A549 (cell line): ENCODE results near the gene PDZD2. TPM values are rescaled to one million over a fixed set of nuclear protein-coding genes. Genes with fewer than 3 reads are reported as not detected.
A peak's percentile ranks its signal among the peaks of the same experiment; 100 is the strongest.

Source experiments
- ATAC-seq, 2 experiments: fragments of 200-7000 bp in 1 of 2; fragments of >200 bp in 1 of 2; cut with Nextera tagmentation in 1 of 2; cut with Tn5 transposase in 1 of 2; 3 replicates each; pipeline versions ENCODE4 v1.8.0 to v1.9.1; 2018 to 2020; ENCODE audit warnings: mild to moderate bottlenecking in 1 of 2, moderate library complexity in 1 of 2
- CTCF ChIA-PET: fragments of 300-600 bp; sonication (Branson Sonifier 250); formaldehyde crosslinking; extraction: SDS; loops from one replicate; lab custom pipeline; 2021; ENCODE audit warnings: antibody characterized with exemption, inconsistent platforms; lab: Yijun Ruan, JAX
- POLR2A ChIA-PET: fragments of 350-600 bp; formaldehyde crosslinking; extraction: SDS; loops from one replicate; lab custom pipeline; 2021; ENCODE audit warnings: antibody characterized with exemption, inconsistent platforms; lab: Yijun Ruan, JAX
- DNase-seq, 2 experiments: peaks; one replicate each; pipeline versions ENCODE4 v3.0.0 to v3.0.0-alpha.2; 2011 to 2016; ENCODE audit warnings: low read depth in 1 of 2, low spot score in 1 of 2
- FAIRE-seq: peaks from 2 replicates; lab custom pipeline; 2011; peaks lifted over from hg19 to GRCh38; lab: Jason Lieb, UNC
- H3K27ac ChIP-seq, 2 experiments: fragments of >200 bp; sonication (Bioruptor Twin); formaldehyde crosslinking; 3 replicates each; pipeline ENCODE4 v1.5.1; 2016 to 2017
- H3K4me1 ChIP-seq: fragments of >200 bp; sonication (Bioruptor Twin); formaldehyde crosslinking; 3 replicates; pipeline ENCODE4 v1.6.1; 2016
- H3K4me2 ChIP-seq: fragments of >200 bp; sonication (Bioruptor Twin); formaldehyde crosslinking; 3 replicates; pipeline ENCODE4 v1.6.1; 2016
- H3K4me3 ChIP-seq: fragments of >200 bp; sonication (Bioruptor Twin); formaldehyde crosslinking; 3 replicates; pipeline ENCODE4 v1.5.1; 2016
- H3K9me3 ChIP-seq: fragments of >200 bp; sonication (Bioruptor Twin); formaldehyde crosslinking; 3 replicates; pipeline ENCODE4 v1.6.1; 2016
- ATOH8 ChIP-seq: fragments of 250-450 bp; sonication (Bioruptor Pico); IDR thresholded peaks from 2 replicates; pipeline ENCODE4 v1.5.0; 2020; ENCODE audit warnings: low read depth, mild to moderate bottlenecking, moderate library complexity
- BCL3 ChIP-seq: fragments of >200 bp; sonication (Bioruptor Twin); formaldehyde crosslinking; IDR thresholded peaks from 3 replicates; pipeline ENCODE4 v1.6.1; 2016
- BHLHE40 ChIP-seq: IDR thresholded peaks from 2 replicates; pipeline ENCODE4 v1.6.1; 2012; ENCODE audit warnings: low read depth, low read length, inconsistent platforms
- CBX2 ChIP-seq: fragments of 200-600 bp; sonication (generic); IDR thresholded peaks from 2 replicates; pipeline ENCODE4 v1.6.1; 2016; ENCODE audit warnings: low read depth, mild to moderate bottlenecking, borderline replicate concordance
- CEBPB ChIP-seq, 2 experiments: fragments of >200 bp in 1 of 2; sonication (Bioruptor Twin) in 1 of 2; formaldehyde crosslinking in 1 of 2; IDR thresholded peaks; 2 replicates each; pipeline ENCODE4 v1.6.1; 2012 to 2016
- CHD2 ChIP-seq: fragments of 150-350 bp; IDR thresholded peaks from 2 replicates; pipeline ENCODE4 v1.6.1; 2014; ENCODE audit warnings: low read length; ENCODE audit not compliant: partially characterized antibody
- E2F6 ChIP-seq: IDR thresholded peaks from 2 replicates; pipeline ENCODE4 v1.6.1; 2012; ENCODE audit warnings: low read depth, borderline replicate concordance
- EHF ChIP-seq: fragments of 250-450 bp; sonication (Bioruptor Pico); IDR thresholded peaks from 2 replicates; pipeline ENCODE4 v1.5.0; 2020; ENCODE audit warnings: mild to moderate bottlenecking
- EHMT2 ChIP-seq: fragments of 200-600 bp; sonication (generic); IDR thresholded peaks from 2 replicates; pipeline ENCODE4 v1.6.1; 2016; ENCODE audit warnings: antibody characterized with exemption, low read depth, mild to moderate bottlenecking, moderate library complexity
- ESRRA ChIP-seq: fragments of 150-350 bp; IDR thresholded peaks from 2 replicates; pipeline ENCODE4 v1.6.1; 2014; ENCODE audit warnings: mild to moderate bottlenecking, low read length, borderline replicate concordance
- FOSB ChIP-seq: fragments of 250-450 bp; sonication (Bioruptor Pico); IDR thresholded peaks from 2 replicates; pipeline ENCODE4 v1.5.0; 2020; ENCODE audit warnings: mild to moderate bottlenecking, moderate library complexity
- FOSL2 ChIP-seq, 2 experiments: fragments of 450-650 bp in 1 of 2; fragments of >200 bp in 1 of 2; sonication (Bioruptor Twin) in 1 of 2; formaldehyde crosslinking; IDR thresholded peaks; 2 replicates each; pipeline versions ENCODE4 v1.5.0 to v1.6.1; 2016 to 2020; ENCODE audit warnings: mild to moderate bottlenecking in 1 of 2, moderate library complexity in 1 of 2
- FOXS1 ChIP-seq: fragments of 250-450 bp; sonication (Bioruptor Pico); IDR thresholded peaks from 2 replicates; pipeline ENCODE4 v1.5.0; 2020; ENCODE audit warnings: mild to moderate bottlenecking, moderate library complexity
- GATA3 ChIP-seq: IDR thresholded peaks from 2 replicates; pipeline ENCODE4 v1.6.1; 2012; ENCODE audit warnings: borderline replicate concordance
- HDAC2 ChIP-seq: fragments of 200-600 bp; sonication (generic); IDR thresholded peaks from 2 replicates; pipeline ENCODE4 v1.6.1; 2016
- HEYL ChIP-seq: fragments of 250-450 bp; sonication (Bioruptor Pico); IDR thresholded peaks from 2 replicates; pipeline ENCODE4 v1.8.0; 2021; ENCODE audit warnings: mild to moderate bottlenecking, moderate library complexity
- HOXB13 ChIP-seq: fragments of 250-450 bp; sonication (Bioruptor Pico); IDR thresholded peaks from 2 replicates; pipeline ENCODE4 v1.5.0; 2020; ENCODE audit warnings: low read depth, mild to moderate bottlenecking, moderate library complexity
- HOXB5 ChIP-seq: fragments of 250-450 bp; sonication (Bioruptor Pico); IDR thresholded peaks from 2 replicates; pipeline ENCODE4 v1.5.0; 2020; ENCODE audit warnings: mild to moderate bottlenecking, moderate library complexity
- JUNB ChIP-seq: fragments of >200 bp; sonication (Bioruptor Twin); formaldehyde crosslinking; IDR thresholded peaks from 2 replicates; pipeline ENCODE4 v1.6.1; 2016
- KDM1A ChIP-seq: fragments of 200-600 bp; sonication (generic); IDR thresholded peaks from 2 replicates; pipeline ENCODE4 v1.6.1; 2016; ENCODE audit warnings: low read depth, mild to moderate bottlenecking
- MAZ ChIP-seq: fragments of 150-350 bp; IDR thresholded peaks from 2 replicates; pipeline ENCODE4 v1.6.1; 2014; ENCODE audit warnings: antibody characterized with exemption, low read depth, low read length, borderline replicate concordance
- RAD21 ChIP-seq, 2 experiments: fragments of >200 bp in 1 of 2; sonication (Bioruptor Twin) in 1 of 2; formaldehyde crosslinking in 1 of 2; IDR thresholded peaks in 1 of 2; conservative IDR thresholded peaks in 1 of 2; 2 replicates in 1 of 2; 3 replicates in 1 of 2; pipeline ENCODE4 v1.6.1; 2012 to 2018; ENCODE audit warnings: inconsistent platforms in 1 of 2
- RARB ChIP-seq: fragments of 250-450 bp; sonication (Bioruptor Pico); IDR thresholded peaks from 2 replicates; pipeline ENCODE4 v1.8.0; 2021; ENCODE audit warnings: mild to moderate bottlenecking, moderate library complexity
- RNF2 ChIP-seq: fragments of 200-600 bp; sonication (generic); IDR thresholded peaks from 2 replicates; pipeline ENCODE4 v1.6.1; 2016; ENCODE audit warnings: low read depth, mild to moderate bottlenecking, antibody characterized with exemption, moderate library complexity, borderline replicate concordance
- ZFP36 ChIP-seq: fragments of 450-650 bp; IDR thresholded peaks from 2 replicates; pipeline ENCODE4 v1.6.1; 2014; ENCODE audit warnings: borderline replicate concordance; ENCODE audit not compliant: partially characterized antibody
- WGBS: methylation state at CpG from one replicate; pipeline ENCODE4 v1.1.6; 2017; ENCODE audit errors: missing lambda C conversion rate; 5-methylcytosine and 5-hydroxymethylcytosine counted together
- polyA plus RNA-seq, 4 experiments: library from polyadenylated mRNA; depleted of rRNA in 3 of 4; stranded (reverse); fragments of >200 nt; fragmentation: RNase III in 1 of 4; extraction: RNeasy Plus Mini Kit Qiagen cat#74134 plus additional on column Dnase treatment in 1 of 4; gene quantifications; 2 replicates in 3 of 4; 3 replicates in 1 of 4; pipeline ENCODE4 v1.2.3, GENCODE V29; 2011 to 2017
- TF ChIP-seq, protein P1 (sequence below): IDR thresholded peaks from 2 replicates; pipeline ENCODE4 v1.6.1; 2012
- TF ChIP-seq, protein P2 (sequence below): fragments of >200 bp; sonication (Bioruptor Twin); formaldehyde crosslinking; IDR thresholded peaks from 2 replicates; pipeline ENCODE4 v1.6.1; 2016
- TF ChIP-seq, protein P3 (sequence below): fragments of 450-650 bp; IDR thresholded peaks from 2 replicates; pipeline ENCODE4 v1.6.1; 2014; ENCODE audit warnings: antibody characterized with exemption

PDZD2 gene
- polyA plus RNA-seq, 2 of the 4 experiments (the other 2 are of a cell fraction), result 0.06 to 0.09 TPM

DNA sequence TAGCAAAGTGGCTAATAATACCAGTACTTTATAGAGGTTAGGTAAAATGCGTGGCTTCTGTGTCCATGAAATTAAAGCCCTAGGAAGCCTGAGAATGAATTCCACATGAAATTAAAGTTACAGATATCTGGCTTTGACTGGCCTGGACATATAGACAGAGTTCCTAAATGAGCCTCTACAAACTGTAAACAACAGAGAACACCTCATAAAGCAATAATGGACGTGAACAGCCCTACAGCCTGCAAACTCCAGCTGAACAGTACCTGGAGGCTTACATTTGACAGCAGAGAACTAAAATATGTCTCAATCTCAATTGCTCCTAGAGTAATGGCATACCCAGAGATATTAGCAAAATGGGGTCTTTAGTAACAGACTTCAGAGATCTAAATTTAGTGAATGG is 506.4 kb downstream of the PDZD2 start (continued):
- TF ChIP-seq EHF (CRISPR knock-in tag), result no peak
- no peak for TF ChIP-seq E2F6

GRCh38 chr5:32147236-32147635 is 508.3 kb downstream of the PDZD2 start:
- TF ChIP-seq CEBPB (IDR thresholded peaks at IDR 0.05) (peak in 1 of 2 experiments; percentile 31; a peak in 1 of 4 replicates), BCL3 (no peak)
- Histone ChIP-seq H3K4me3 (no peak overlapping the region), H3K27ac (no peak overlapping the region), H3K4me2 (no peak overlapping the region), H3K9me3 (no peaks in the 10 kb centered on the region), H3K4me1 (peaks cover 28% of the 10 kb centered on the region; the same call in 2 of the 3 replicates)
- ChIA-PET POLR2A (no interaction called here), CTCF (interaction anchor here (0.7 to 1.1 kb wide), 2 partner anchors 55 to 80 kb away, joined by 3 read pairs; no protein-coding TSS in a partner anchor)
- no peak for ATAC-seq
- no peak for DNase-seq
- WGBS, result 64% methylated on average over 3 of the region's 3 CpGs
- no peak for FAIRE-seq

- no peak overlapping the region for H3K4me3 ChIP-seq
- H3K27ac ChIP-seq, result no peak overlapping the region
- ATAC-seq, result no peak
- WGBS, result 88% methylated on average over 4 of the region's 4 CpGs
- H3K9me3 ChIP-seq, result no peaks in the 10 kb centered on the region
- H3K4me2 ChIP-seq, result no peak overlapping the region
- ChIA-PET CTCF (interaction anchor here (1.1 kb wide), 1 partner anchor 55 kb away, joined by 3 read pairs; no protein-coding TSS in a partner anchor), POLR2A (no interaction called here)
- FAIRE-seq, result peak; percentile 32
- TF ChIP-seq ZFP36 (no peak), ATOH8 (CRISPR knock-in tag) (no peak), HEYL (CRISPR knock-in tag) (no peak), EHMT2 (no peak), HOXB13 (CRISPR knock-in tag) (no peak), RARB (CRISPR knock-in tag) (no peak), BHLHE40 (no peak), CBX2 (no peak), HDAC2 (no peak), RNF2 (no peak), EHF (CRISPR knock-in tag) (no peak), GATA3 (no peak)
- no peak for DNase-seq
- peaks cover 31% of the 10 kb centered on the region; the same call in 2 of the 3 replicates for H3K4me1 ChIP-seq
Measured at GRCh38 chr5:32147959-32148358, 509.0 kb downstream of the PDZD2 start.

DNA sequence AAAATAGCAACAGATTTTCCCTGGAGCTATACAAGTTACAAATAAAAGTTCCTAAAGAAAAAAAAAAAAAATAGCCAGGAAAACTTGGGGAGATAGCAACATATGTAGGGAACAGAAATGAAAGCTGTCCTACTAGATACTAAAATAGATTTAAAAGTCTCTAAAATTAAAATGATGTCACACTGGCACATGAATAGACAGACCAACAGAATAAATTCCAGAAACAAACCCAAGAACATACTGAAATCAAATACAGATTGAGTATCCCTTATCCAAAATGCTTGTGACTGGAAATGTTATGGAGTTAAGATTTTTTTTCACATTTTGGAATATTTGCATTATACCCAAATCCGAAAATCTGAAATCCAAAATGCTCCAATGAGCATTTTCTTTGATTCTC is 511.4 kb downstream of the PDZD2 start:
- no peak for DNase-seq
- CTCF ChIA-PET, result interaction anchor here (0.9 kb wide), 1 partner anchor 17 kb away, joined by 3 read pairs; no protein-coding TSS in a partner anchor
- POLR2A ChIA-PET, result no interaction called here
- TF ChIP-seq RNF2, result no peak
- no peak for TF ChIP-seq RAD21 (conservative IDR thresholded peaks at IDR 0.05 in 1 of 2, IDR thresholded peaks at IDR 0.05 in 1 of 2)
- no peak for TF ChIP-seq FOSB
- no peak for TF ChIP-seq GATA3
- TF ChIP-seq, protein P1, sequence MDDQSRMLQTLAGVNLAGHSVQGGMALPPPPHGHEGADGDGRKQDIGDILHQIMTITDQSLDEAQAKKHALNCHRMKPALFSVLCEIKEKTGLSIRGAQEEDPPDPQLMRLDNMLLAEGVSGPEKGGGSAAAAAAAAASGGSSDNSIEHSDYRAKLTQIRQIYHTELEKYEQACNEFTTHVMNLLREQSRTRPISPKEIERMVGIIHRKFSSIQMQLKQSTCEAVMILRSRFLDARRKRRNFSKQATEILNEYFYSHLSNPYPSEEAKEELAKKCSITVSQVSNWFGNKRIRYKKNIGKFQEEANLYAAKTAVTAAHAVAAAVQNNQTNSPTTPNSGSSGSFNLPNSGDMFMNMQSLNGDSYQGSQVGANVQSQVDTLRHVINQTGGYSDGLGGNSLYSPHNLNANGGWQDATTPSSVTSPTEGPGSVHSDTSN, result no peak
- no peak for TF ChIP-seq HOXB13 (CRISPR knock-in tag)
- no peak for TF ChIP-seq JUNB
- TF ChIP-seq FOXS1 (CRISPR knock-in tag), result no peak
- no peak for TF ChIP-seq CBX2
- TF ChIP-seq HOXB5 (CRISPR knock-in tag), result no peak
- no peak for TF ChIP-seq FOSL2 (IDR thresholded peaks at IDR 0.05)
- no peak for TF ChIP-seq FOSL2 (CRISPR knock-in tag; IDR thresholded peaks at IDR 0.05)
- TF ChIP-seq CHD2, result no peak
- TF ChIP-seq, protein P2, sequence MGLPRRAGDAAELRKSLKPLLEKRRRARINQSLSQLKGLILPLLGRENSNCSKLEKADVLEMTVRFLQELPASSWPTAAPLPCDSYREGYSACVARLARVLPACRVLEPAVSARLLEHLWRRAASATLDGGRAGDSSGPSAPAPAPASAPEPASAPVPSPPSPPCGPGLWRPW, result no peak
- TF ChIP-seq KDM1A, result no peak
- TF ChIP-seq ESRRA, result no peak
- TF ChIP-seq, protein P3, sequence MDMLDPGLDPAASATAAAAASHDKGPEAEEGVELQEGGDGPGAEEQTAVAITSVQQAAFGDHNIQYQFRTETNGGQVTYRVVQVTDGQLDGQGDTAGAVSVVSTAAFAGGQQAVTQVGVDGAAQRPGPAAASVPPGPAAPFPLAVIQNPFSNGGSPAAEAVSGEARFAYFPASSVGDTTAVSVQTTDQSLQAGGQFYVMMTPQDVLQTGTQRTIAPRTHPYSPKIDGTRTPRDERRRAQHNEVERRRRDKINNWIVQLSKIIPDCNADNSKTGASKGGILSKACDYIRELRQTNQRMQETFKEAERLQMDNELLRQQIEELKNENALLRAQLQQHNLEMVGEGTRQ, result no peak
- no peak for TF ChIP-seq MAZ

More for the DNA sequence above, 511.4 kb downstream of the PDZD2 start:
- 92% methylated on average over 1 of the region's 1 CpG for WGBS
- peaks cover 35% of the 10 kb centered on the region for H3K4me1 ChIP-seq
- H3K9me3 ChIP-seq, result no peaks in the 10 kb centered on the region
- FAIRE-seq, result no peak
- no peak for ATAC-seq
- H3K4me2 ChIP-seq, result no peak overlapping the region
- H3K4me3 ChIP-seq, result no peak overlapping the region
- no peak overlapping the region for H3K27ac ChIP-seq
